ENCODE measurements around the gene RGL2. TPM values are rescaled to one million over a fixed set of nuclear protein-coding genes. Genes with fewer than 3 reads are reported as not detected.

The RGL2 gene
- total and polyA plus RNA-seq, 2 of the 4 experiments (the other 2 are of a cell fraction) = 4.1 to 26.9 TPM

- CTCF ChIA-PET = no interaction called here
- no peak overlapping the region for H2BK20ac ChIP-seq (ENCODE audit: low read depth, low read length)
- no peak for ATAC-seq (ENCODE audit: low read depth)
Observed at GRCh38 chr6:33339193-33339592, 40.5 kb upstream of the RGL2 start.

More at GRCh38 chr6:33339193-33339592, 40.5 kb upstream of the RGL2 start:
- no TSS peak for BruUV-seq (replicated peaks)
- POLR2A ChIA-PET (ENCODE audit: unreplicated experiment) = no interaction called here
- H3K27ac ChIP-seq (ENCODE audit: insufficient read depth, low read length) = no peak overlapping the region
- no peak overlapping the region for H3K23ac ChIP-seq (ENCODE audit: low read depth, low read length)
- no peak overlapping the region for H3K4me2 ChIP-seq (ENCODE audit: low read depth, low read length)
- no peak overlapping the region for H2AK9ac ChIP-seq (replicated peaks; ENCODE audit: low read depth, low read length, poor library complexity)
- no peak overlapping the region for H2BK5ac ChIP-seq (ENCODE audit: low read depth, low read length, poor library complexity, severe bottlenecking)
- no peak overlapping the region for H2BK120ac ChIP-seq (ENCODE audit: low read depth, low read length)
- no peaks in the 10 kb centered on the region for H3K9me3 ChIP-seq (ENCODE audit: control insufficient read depth, insufficient read depth, low read length)
- no peaks in the 10 kb centered on the region for H3K9me1 ChIP-seq (ENCODE audit: insufficient read depth, low read length)
- H3K79me1 ChIP-seq (ENCODE audit: low read depth in 1 of 2, low read length in 2 of 2) = no peaks in the 10 kb centered on the region
- dilution Hi-C loops (cut with HindIII; ENCODE audit: low sequenced_read_pairs, unreplicated experiment) = no loop called here
- no peaks in the 10 kb centered on the region for H3K4me1 ChIP-seq (ENCODE audit: control insufficient read depth, insufficient read depth, low read length)
- no peak overlapping the region for H2AFZ ChIP-seq (replicated peaks; ENCODE audit: low read length, poor library complexity)
- H3K4ac ChIP-seq (ENCODE audit: low read depth, low read length) = no peak overlapping the region
- no peak overlapping the region for H4K8ac ChIP-seq (ENCODE audit: low read depth in 2 of 2, low read length in 2 of 2)
- in situ Hi-C loops (cut with MboI; ENCODE audit: low sequenced_read_pairs) = no loop called here
- no peaks in the 10 kb centered on the region for H3K36me3 ChIP-seq (ENCODE audit: control insufficient read depth, insufficient read depth, low read length)
- WGBS, 2 experiments (ENCODE audit: extremely low coverage in 2 of 2, insufficient read length in 1 of 2) = no CpG with 5 or more reads among the region's 6 CpGs
- H2AK5ac ChIP-seq (ENCODE audit: low read depth, low read length) = no peak overlapping the region
- intact Hi-C loops (cut with micrococcal nuclease) = no loop called here
- no peaks in the 10 kb centered on the region for H4K20me1 ChIP-seq (ENCODE audit: insufficient read depth, low read length)
- TF ChIP-seq SMC3 (IDR thresholded peaks at IDR 0.05; ENCODE audit: low read depth, low read length) (no peak), MAFK (IDR thresholded peaks at IDR 0.05; ENCODE audit: low read depth, low read length) (no peak)
- H3K14ac ChIP-seq (replicated peaks; ENCODE audit: low read depth, low read length) = no peak overlapping the region
- H3K18ac ChIP-seq (ENCODE audit: low read depth, low read length) = no peak overlapping the region
- no peak overlapping the region for H4K91ac ChIP-seq (ENCODE audit: insufficient read depth, low read depth, low read length)
- no peak for DNase-seq
- no peak overlapping the region for H4K5ac ChIP-seq (ENCODE audit: low read depth, low read length)
- H3K56ac ChIP-seq (ENCODE audit: extremely low read depth, insufficient read depth, low read length) = no peak overlapping the region
- no peak overlapping the region for H2BK15ac ChIP-seq (ENCODE audit: low read depth, low read length)
- no peak overlapping the region for H3K9ac ChIP-seq (ENCODE audit: low read depth, low read length)
- no peak overlapping the region for H3K4me3 ChIP-seq (ENCODE audit: insufficient read depth, low read depth, low read length)
- H3K27me3 ChIP-seq (ENCODE audit: control insufficient read depth, insufficient read depth, low read length) = peaks cover 3% of the 10 kb centered on the region

All from IMR-90 (cell line).